Measurements from ENCODE around the gene TMED4. TPM values are rescaled to one million over a fixed set of nuclear protein-coding genes. Genes with fewer than 3 reads are reported as not detected.

TMED4 gene
- total RNA-seq, result 133 TPM

GRCh38 chr7:44581879-44582603, at the start of gene TMED4:
Gene TMED4, minus strand, starts transcription at chr7:44582231. Its CDS starts 25 bp downstream, at chr7:44582206.
- peak; percentile 99 to 100 (median 99) for DNase-seq (ENCODE audit: low read depth in 2 of 3, low spot score in 2 of 3)

- peak in 1 of 3 donors; percentile 65 for DNase-seq (ENCODE audit: low read depth in 2 of 3, low spot score in 2 of 3)
These were observed 49.6 kb upstream of the TMED4 start for GRCh38 chr7:44631458-44632115.

- no peak for DNase-seq (ENCODE audit: low read depth in 2 of 3, low spot score in 2 of 3)
These were observed 48.9 kb upstream of the TMED4 start for GRCh38 chr7:44630792-44631457.

GRCh38 chr7:44629829-44630522, 47.9 kb upstream of the TMED4 start:
- DNase-seq (ENCODE audit: low read depth in 2 of 3, low spot score in 2 of 3), result no peak

- DNase-seq (ENCODE audit: low read depth in 2 of 3, low spot score in 2 of 3), result no peak
These were observed 44.6 kb upstream of the TMED4 start for GRCh38 chr7:44626620-44627019.

DNA sequence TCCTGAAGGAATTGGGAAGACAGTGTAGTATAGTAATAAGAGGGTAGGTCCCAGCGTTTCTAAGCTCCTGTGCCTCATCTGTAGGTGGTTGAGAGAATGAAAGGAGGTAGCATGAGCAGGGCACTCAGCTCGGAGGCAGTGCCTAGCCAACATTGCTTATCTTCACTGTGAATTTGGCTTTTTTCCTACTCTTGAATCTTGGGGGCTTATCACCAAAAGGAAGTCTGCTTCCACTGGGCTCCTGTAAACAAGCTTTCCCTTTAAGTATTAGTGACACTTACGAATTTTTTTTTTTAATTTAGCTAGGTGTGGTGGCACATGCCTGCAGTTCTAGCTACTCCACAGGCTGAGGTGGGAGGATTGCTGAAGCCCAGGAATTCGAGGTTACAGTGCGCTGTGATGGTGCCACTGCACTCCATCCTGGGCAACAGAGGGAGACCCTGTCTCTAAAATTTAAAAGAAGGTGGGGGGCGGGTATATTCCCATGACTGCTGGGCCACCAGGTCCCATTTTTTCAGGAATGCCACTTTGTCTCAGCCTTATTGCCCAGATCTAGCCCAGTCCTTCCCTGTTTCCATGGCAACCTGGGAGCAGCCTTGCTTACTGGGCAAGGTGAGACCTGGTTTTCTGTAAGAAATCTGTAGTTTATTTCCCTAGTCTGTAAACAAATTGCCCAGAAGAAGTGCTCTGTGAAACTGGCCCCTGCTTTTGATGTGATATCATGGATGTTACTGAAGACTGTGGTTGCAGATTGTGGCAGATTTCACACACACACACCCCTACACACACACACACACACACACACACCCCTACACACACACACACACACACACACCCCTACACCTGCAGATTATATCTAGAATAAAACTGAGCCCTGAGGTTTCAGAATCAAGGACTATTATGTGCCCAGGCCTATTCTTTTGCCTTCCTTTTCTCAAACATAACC, 43.8 kb upstream of the TMED4 start:
- no peak for DNase-seq (ENCODE audit: low read depth in 2 of 3, low spot score in 2 of 3)

DNA sequence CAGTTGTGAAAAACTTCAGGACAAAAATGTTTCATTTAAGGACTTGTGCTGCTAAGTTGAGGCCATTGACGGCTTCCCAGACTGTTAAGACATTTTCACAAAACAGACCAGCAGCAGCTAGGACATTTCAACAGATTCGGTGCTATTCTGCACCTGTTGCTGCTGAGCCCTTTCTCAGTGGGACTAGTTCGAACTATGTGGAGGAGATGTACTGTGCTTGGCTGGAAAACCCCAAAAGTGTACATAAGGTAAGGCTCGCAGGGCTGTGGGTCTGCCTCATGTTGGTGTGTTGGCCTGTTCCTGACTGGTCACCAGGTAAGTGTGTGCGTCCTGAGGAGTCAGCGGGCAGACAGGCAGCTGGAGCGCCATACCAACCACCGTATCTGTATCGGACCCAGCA, 42.3 kb upstream of the TMED4 start:
- no peak for DNase-seq (ENCODE audit: low read depth in 2 of 3, low spot score in 2 of 3)

GRCh38 chr7:44622342-44623151, 40.5 kb upstream of the TMED4 start:
- no peak for DNase-seq (ENCODE audit: low read depth in 2 of 3, low spot score in 2 of 3)

GRCh38 chr7:44621750-44622103, 39.7 kb upstream of the TMED4 start:
- DNase-seq (ENCODE audit: low read depth in 2 of 3, low spot score in 2 of 3), result no peak

- no peak for DNase-seq (ENCODE audit: low read depth in 2 of 3, low spot score in 2 of 3)
These were observed 39.2 kb upstream of the TMED4 start for GRCh38 chr7:44621034-44621749.

- DNase-seq (ENCODE audit: low read depth in 2 of 3, low spot score in 2 of 3), result no peak
These were observed 36.7 kb upstream of the TMED4 start for GRCh38 chr7:44618753-44619152.

- no peak for DNase-seq (ENCODE audit: low read depth in 2 of 3, low spot score in 2 of 3)
These were observed 36.0 kb upstream of the TMED4 start for GRCh38 chr7:44618045-44618444.

DNA sequence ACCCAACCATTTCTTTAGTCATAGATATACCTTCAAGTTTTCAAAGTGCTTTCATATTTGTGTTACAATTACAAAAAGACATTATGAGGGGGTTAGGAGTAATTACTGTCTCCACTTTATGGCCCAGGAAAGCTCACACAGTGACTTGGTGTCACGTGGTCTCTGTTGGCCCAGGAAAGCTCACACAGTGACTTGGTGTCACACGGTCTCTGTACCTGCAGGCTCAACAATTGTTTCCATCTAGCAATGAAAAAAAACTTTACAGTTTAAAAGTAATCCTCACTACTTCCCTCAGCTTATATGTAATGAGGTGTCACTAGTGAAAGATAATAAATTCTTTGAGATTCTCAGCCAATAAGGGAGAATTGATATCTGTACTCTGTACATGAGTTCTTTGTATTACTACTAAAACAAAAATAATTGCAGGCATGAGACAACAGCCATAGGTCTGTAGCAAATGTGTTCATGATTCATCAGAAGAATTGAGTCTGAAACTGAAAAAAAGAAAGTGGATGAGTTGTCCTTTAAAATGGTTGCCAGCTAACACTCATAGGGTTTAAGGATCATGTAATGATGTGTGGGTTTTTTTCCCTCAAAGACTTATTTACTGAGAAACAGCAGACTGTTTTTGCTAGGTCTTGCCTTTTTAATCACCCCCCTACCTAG, 35.3 kb upstream of the TMED4 start:
- DNase-seq (ENCODE audit: low read depth in 2 of 3, low spot score in 2 of 3), result no peak

- no peak for DNase-seq (ENCODE audit: low read depth in 2 of 3, low spot score in 2 of 3)
These were observed 34.5 kb upstream of the TMED4 start for GRCh38 chr7:44616545-44616944.

GRCh38 chr7:44615793-44616192, 33.8 kb upstream of the TMED4 start:
- no peak for DNase-seq (ENCODE audit: low read depth in 2 of 3, low spot score in 2 of 3)

GRCh38 chr7:44615149-44615611, 33.1 kb upstream of the TMED4 start:
- DNase-seq (ENCODE audit: low read depth in 2 of 3, low spot score in 2 of 3), result peak in 2 of 3 donors; percentile 72 to 83

GRCh38 chr7:44609829-44610228, 27.8 kb upstream of the TMED4 start:
- no peak for DNase-seq (ENCODE audit: low read depth in 2 of 3, low spot score in 2 of 3)

All from hematopoietic multipotent progenitor cell (in vitro differentiated cells).